ENCODE results near the gene PTPRJ. TPM values are rescaled to one million over a fixed set of nuclear protein-coding genes. Genes with fewer than 3 reads are reported as not detected.

Gene PTPRJ
- total RNA-seq, 1 donor from 2014 or later = 1.4 TPM

DNA sequence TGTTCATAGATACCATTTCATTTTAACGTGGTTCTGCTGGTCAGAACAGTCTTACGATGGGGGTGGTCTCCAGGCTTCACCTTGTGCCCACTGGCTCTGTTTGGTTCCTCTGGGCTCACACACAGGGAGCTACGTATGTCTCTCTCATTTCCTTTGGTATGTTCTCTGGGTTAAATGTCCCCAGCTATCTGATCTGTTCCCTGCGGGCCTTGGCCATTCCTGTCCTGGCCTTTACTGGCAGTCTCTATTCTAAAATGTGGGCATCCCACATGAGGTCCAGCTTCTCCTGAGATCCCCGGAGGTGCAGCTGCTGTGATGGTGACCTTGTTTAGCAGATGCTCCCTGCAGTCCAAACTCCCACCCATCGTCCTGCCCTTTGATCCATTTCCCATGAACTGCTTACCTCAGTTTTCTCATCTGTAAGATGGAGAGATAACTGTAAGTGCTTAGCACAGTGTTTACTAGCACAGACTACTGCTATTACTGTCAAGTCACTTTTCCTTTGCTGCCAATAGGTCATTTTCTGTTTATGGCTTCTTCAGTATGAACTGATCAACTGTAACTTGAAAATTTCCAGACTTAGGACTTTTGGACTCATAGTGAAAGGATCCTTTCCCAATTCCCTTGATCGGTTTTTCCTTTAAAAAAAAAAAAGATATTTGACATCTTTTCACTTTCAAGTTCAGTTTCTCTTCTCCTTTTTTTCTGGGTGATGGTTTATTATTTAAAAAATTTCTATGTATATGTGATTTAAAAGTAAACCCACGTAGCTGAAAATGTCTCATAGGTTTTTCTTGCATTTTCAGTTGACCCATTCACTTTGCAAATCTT, 92.9 kb downstream of the PTPRJ start:
- no peak for DNase-seq

DNA sequence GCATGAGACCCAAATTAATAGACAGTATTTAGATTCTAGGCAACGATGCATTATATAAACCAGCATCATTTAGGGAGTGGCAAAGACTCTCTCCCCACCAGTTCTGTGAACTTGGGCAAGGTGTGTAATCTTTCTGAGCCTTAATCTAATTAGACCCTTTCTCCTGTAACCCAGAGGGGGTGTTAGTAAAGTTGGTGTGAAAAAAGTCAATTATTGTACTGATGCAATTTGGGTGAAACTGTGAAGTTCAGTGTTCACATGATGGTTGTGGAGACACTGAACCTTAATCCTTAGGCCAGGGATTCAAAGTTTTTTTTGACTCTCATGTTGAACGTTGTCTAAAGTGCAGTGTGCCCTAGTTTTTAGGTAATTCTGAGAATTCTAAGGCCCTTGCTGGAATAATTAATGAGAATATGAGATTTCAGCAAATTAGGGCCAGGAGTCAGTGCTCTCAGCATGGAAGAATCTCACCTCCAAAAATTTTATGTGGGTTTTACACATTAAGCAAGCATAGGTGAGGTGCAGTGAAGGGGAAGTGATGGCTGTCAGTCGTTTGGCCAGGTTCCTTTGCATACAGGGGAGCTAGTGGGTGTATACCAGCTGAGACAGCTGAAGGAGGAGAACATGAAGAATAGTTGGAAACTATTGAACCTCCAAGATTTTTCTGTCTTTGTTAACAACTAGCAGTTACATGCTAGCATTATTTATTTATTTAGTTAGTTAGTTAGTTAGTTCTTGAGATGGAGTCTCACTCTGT, 94.2 kb downstream of the PTPRJ start:
- DNase-seq = no peak

- DNase-seq = no peak
These were observed 95.3 kb downstream of the PTPRJ start for GRCh38 chr11:48075637-48076036.

- no peak for DNase-seq
These were observed 96.9 kb downstream of the PTPRJ start for GRCh38 chr11:48077251-48077650.

GRCh38 chr11:48078689-48079088, 98.3 kb downstream of the PTPRJ start:
- DNase-seq = no peak

- DNase-seq = no peak
These were observed 99.2 kb downstream of the PTPRJ start for GRCh38 chr11:48079596-48079995.

- DNase-seq = no peak
These were observed 100.0 kb downstream of the PTPRJ start for GRCh38 chr11:48080301-48080861.

- DNase-seq = peak; percentile 75
These were observed 101.0 kb downstream of the PTPRJ start for GRCh38 chr11:48081151-48082010.

DNA sequence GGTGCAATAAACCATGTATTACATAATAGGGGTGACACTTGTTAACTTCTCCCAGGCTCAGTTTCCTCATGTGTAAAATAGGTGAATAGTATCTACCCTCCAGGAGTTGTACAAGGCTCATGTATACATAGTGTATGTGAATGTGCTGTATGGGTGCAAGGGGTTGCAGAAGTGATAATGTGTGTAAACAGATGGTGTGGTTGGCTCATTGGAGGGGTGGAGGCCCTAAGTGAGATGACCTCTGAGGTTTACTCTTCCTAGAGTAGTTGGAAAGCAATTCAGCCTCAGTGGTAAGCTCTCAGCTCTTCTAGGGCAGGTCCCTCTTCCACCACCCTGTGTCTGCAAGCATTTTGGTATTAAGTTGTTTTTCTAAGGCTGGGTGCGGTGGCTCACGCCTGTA, 102.4 kb downstream of the PTPRJ start:
- DNase-seq = no peak

- DNase-seq = no peak
These were observed 103.1 kb downstream of the PTPRJ start for GRCh38 chr11:48083421-48083820.

DNA sequence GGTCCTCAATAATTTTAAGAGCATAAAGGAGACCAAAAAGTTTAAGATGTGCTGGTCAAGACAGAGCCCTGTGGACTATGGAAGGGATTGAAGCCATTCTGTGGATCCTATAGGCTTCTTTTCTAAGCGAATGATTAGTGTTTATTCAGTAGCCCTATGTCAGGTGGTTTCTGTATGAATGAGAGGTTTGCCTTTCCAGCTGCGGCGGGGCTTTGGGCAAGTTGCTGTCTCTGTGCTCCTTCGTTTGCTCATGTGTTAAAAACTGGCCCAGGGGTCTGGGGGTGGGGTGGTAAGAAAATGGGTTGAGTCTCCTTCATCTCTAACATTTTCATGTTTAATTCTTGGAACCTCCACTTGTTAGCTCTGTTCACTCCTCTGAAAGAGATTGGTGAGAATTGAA, 105.3 kb downstream of the PTPRJ start:
- DNase-seq = no peak

- DNase-seq = no peak
These were observed 107.1 kb downstream of the PTPRJ start for GRCh38 chr11:48087422-48087821.

DNA sequence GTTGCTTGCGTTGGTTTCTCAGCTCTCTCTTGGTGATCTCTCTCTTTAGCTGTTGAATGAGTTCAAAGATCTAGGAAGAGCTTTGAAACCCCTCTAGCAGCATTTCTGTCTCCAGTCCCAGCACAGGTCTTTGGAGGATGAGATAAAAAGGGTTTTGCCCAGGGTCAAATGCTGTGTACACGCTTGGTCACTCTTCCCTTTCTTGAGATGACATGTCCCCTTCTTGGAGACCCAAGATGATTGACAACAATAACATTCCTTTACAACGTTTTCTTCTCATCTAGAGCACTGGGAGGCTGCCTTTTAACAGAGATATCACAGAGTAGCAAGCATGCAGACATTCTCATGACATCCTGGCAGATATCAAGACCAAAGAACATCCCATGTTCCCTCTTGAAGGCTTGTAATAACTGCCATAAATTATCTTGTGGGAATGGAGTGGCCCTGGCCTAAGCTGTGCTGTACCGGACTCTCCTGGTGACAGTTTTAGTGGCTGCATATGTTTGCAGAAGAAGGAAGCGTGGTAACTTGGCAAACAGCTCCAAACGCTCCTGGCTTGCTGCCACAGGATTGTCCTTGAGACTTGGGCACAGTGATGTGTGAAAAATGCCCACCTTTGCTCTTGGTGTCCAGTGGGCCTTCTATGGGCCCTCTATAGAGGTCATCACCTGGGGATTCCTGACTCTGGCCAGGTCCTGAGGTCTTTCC, 107.8 kb downstream of the PTPRJ start:
- no peak for DNase-seq

- peak; percentile 32 for DNase-seq
These were observed 108.3 kb downstream of the PTPRJ start for GRCh38 chr11:48088682-48089050.

DNA sequence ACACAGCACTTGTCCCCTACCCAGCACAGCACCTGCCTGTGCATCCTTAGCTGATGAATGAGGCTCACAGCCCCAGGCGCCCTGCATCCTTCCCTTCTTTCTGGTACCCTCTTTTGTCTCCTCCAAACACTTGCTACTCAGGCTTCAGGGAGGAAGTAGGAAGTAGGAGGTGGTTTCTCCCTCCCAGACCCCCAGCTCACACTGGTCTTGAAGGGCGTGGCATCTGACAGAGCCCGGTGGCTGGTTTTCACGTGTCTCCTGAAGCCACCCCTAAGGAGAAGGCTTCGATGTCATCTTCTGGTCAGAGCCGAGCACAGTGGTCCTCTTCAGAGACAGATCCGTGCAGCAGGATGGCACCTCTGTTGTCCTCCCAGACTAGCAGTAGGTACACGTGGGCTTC, 109.8 kb downstream of the PTPRJ start:
- DNase-seq = no peak

- no peak for DNase-seq
These were observed 111.2 kb downstream of the PTPRJ start for GRCh38 chr11:48091426-48092102.

DNA sequence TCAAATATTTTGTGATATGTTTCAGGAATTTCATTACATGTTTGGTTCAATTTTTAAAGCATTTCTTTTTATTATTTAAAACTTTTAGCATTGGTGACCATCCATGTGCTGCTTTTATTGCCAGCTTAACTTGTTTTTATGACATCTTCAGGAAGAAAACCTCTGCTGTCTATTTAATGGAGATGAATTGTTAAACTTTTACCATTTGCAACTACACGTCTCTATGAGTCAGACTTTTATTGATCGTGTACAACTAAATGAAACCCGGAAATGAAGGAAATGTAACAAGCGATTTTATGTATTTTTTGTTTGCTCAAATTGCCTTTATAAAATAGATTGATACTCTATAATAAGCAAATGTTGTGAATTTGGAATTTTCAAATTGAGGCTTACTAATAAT, 113.0 kb downstream of the PTPRJ start:
- no peak for DNase-seq

GRCh38 chr11:48093795-48094642, 113.7 kb downstream of the PTPRJ start:
- DNase-seq = no peak

DNA sequence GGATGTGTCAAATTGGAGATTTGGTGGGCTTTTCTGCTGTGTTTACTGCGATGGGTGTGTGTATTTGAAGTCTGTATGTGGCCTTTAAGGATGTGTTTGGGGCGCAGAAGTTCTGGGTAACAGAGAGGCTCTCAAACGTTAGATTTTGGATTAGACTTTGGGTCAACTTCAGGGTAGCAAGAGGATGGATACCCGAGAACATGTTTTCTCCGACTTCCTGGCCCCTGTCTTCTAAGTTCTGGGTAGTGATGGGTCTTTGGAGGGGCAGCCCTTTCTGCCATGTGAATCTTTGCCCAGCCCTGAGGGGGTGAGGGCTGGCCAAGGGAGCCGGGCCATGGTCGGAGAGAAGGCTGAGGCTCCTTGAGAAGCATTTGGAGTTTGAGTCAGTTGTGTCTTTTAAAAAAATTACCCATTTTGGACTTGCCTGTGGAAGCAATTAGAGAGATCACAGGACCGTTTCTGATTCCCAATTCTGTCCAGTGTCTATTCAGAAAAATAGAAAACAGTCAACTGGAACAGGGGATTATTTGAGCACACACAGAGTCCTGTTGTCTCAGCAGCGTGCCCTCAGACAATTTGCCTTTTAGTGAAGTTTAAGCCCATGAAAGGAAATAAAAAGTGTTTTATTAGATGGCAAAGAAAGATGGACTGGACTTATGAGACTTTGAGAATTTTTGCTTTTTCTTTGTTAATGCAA, 114.4 kb downstream of the PTPRJ start:
- no peak for DNase-seq

All from dermis blood vessel endothelial cell (primary cell).